GM18505 (cell line): ENCODE data around the gene NFE2L3.
"Not testable (repeated sequence)": the region's sequence is repeated elsewhere in the genome, so short reads cannot be mapped to it uniquely, and the experiment has no call there.

Experiments
- ATAC-seq: cut with Tn5 transposase; IDR thresholded peaks from one replicate; pipeline ENCODE4 v1.9.1; 2021; ENCODE audit not compliant: unreplicated experiment
- POLR2A ChIP-seq: IDR thresholded peaks from 4 replicates; pipeline ENCODE4 v1.6.1; 2011; ENCODE audit warnings: borderline replicate concordance; ENCODE audit not compliant: insufficient read depth, insufficient read length; ENCODE audit errors: extremely low read depth

NFE2L3 gene

DNA sequence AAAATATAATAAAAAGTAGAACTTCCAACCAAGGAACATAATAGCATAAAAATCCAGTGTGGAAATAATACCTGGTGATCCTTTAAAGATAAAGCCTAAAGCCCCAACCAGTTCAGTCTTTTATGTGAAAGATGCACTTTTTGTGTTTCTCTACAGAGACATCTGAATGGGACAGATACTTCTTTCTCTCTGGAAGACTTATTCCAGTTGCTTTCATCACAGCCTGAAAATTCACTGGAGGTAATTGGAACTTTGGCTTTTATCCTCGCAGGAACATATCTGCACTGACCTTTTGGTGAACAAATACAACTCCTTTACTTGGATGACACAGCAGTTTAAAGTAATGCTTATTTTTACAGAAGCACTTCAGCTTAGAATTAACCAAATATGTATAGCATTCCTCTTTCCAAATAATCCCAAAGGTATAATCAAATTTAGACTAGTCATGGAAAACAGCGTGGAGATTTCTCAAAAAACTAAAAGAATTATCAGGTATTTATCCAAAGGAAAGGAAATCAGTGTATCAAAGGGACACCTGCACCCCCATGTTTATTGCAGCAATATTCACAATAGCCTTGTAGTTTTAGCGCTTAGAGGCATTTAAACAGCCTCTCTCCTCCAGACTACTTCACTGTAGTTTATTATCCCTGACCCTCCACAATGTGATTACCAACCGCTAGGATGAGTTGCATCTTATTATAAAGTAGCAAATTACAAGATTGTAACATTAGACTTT is 31.7 kb downstream of the NFE2L3 start:
- no peak for ATAC-seq
- TF ChIP-seq POLR2A: no peak

DNA sequence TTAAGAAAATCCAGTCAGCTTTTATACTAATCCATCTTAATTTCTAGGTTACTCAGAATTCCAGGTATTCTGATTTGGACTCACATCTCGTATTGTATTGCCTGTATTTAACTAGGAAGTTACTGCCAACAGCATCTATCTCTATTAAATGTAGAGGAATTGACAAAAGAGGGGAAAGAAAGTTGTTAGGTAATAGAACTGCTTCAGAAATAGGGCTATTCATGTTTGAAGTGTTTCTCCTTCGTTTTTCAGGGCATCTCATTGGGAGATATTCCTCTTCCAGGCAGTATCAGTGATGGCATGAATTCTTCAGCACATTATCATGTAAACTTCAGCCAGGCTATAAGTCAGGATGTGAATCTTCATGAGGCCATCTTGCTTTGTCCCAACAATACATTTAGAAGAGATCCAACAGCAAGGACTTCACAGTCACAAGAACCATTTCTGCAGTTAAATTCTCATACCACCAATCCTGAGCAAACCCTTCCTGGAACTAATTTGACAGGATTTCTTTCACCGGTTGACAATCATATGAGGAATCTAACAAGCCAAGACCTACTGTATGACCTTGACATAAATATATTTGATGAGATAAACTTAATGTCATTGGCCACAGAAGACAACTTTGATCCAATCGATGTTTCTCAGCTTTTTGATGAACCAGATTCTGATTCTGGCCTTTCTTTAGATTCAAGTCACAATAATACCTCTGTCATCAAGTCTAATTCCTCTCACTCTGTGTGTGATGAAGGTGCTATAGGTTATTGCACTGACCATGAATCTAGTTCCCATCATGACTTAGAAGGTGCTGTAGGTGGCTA is 32.5 kb downstream of the NFE2L3 start:
- not testable (repeated sequence) for ATAC-seq

DNA sequence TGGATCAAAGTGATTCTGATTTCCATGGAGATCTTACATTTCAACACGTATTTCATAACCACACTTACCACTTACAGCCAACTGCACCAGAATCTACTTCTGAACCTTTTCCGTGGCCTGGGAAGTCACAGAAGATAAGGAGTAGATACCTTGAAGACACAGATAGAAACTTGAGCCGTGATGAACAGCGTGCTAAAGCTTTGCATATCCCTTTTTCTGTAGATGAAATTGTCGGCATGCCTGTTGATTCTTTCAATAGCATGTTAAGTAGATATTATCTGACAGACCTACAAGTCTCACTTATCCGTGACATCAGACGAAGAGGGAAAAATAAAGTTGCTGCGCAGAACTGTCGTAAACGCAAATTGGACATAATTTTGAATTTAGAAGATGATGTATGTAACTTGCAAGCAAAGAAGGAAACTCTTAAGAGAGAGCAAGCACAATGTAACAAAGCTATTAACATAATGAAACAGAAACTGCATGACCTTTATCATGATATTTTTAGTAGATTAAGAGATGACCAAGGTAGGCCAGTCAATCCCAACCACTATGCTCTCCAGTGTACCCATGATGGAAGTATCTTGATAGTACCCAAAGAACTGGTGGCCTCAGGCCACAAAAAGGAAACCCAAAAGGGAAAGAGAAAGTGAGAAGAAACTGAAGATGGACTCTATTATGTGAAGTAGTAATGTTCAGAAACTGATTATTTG is 33.3 kb downstream of the NFE2L3 start:
- TF ChIP-seq POLR2A: no peak
- ATAC-seq: no peak

DNA sequence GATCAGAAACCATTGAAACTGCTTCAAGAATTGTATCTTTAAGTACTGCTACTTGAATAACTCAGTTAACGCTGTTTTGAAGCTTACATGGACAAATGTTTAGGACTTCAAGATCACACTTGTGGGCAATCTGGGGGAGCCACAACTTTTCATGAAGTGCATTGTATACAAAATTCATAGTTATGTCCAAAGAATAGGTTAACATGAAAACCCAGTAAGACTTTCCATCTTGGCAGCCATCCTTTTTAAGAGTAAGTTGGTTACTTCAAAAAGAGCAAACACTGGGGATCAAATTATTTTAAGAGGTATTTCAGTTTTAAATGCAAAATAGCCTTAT is 33.8 kb downstream of the NFE2L3 start:
- TF ChIP-seq POLR2A: no peak
- no peak for ATAC-seq

DNA sequence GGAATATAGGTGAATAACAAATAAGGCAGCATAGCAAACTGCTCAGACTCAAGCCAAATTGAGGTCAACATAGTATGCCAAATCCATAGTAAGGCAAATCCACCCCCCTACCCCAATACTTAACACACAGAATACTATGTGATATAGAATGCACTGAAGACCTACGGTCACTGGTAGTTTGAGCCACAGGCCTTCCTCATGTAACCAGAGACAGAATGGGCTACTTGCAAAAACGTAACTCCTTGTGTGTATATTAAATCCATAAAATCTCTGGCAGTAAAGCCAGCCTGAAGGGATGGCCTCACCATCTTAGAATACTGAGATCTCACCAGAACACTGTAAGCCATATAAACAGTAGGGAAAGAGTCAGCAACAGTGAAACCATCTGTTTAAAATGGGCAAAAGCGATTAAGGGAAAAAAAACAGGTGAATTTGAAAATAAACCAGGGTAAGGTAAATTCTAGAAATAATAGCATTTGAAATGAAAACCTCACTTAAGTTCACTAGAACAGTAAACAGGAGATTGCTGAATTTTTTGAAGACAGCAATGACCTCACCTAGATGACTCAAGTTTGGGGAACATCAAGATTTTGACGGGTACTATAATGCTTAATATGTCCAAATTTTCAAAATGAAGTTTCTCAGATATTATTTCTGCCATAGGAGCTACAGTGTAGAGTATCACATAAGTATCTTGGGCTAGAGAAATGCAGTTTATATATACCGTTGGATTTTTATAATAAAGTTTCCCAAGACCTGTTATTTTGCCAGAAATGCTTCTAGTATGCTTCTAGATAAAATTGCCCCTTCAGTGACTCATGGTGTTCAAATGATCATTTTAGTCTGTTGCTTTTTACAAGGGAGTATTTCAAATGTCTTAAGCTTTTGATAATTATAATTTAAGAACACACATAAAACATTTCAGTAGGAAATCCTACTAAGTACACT is 34.6 kb downstream of the NFE2L3 start:
- peak; percentile 24 for TF ChIP-seq POLR2A
- no peak for ATAC-seq

DNA sequence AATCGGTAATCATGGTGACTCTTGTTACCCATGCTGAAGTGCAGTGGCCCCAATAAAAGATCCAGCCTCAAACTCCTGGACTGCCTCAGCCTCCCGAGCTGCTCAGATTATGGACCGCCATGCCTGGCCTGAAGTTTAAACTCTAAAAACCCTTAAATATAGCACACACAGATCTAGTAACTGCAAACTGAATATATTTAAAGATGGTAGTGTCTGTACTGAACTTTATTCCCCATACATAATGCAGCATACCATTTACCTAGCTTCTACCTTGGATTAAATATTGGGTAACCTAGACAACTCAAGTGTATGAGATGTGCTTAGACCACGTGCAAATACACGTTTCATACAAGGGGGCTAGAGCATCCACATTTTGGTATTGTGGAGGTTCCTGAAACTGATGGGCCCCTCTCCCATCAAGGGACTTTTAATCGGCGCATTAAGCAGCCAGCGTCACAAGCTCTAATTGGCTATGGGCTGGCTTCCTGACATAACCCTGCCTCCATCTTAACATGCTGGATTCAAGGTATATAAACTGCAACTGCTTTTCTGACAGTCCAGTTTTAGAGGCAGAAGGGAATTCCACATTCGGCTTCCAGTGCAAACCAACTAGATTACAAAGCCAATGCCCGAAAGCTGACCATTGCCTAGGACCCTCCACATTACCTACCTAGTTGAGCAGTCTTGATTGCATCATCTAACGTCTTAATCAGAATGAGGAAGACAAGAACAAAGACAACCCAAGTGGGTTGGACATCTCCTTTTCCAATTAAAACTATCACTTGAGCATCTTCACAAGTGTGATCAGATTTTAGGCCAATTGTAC is 35.6 kb downstream of the NFE2L3 start:
- ATAC-seq: no peak
- no peak for TF ChIP-seq POLR2A

DNA sequence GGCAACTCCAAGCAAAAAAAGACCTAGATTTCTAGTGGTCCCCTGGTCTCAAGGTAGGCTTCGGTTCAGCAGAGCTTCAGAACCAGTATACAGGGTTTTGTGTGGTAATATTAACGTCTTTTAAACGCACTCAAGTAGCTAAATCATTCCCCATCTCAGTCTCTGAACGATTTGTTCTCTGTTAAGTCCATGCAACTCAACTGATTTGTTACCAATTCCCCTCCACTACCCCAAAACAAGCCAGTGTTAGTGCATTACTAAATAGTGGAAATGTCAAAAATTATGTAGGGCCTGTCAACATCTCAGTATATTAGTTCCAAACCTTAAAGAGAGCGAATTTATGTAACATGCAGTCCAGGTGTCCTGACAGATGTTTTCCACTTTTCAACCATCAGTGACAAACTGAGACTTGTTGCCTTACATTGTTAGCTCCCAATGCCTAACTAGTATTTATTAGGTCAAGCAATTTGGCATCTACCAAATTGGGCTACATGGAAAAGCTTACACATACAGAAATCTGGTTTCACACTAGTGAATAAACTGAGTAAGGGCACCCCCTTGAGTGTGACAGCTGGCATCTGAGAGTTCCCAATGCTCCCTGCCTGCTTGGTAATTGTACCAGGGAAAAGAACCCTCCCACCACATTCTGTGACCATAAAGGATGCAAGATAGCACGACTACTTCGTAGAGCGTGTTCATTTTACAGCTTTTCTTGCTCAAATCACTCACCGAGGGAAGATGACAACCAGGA is 36.4 kb downstream of the NFE2L3 start:
- no peak for ATAC-seq
- no peak for TF ChIP-seq POLR2A

DNA sequence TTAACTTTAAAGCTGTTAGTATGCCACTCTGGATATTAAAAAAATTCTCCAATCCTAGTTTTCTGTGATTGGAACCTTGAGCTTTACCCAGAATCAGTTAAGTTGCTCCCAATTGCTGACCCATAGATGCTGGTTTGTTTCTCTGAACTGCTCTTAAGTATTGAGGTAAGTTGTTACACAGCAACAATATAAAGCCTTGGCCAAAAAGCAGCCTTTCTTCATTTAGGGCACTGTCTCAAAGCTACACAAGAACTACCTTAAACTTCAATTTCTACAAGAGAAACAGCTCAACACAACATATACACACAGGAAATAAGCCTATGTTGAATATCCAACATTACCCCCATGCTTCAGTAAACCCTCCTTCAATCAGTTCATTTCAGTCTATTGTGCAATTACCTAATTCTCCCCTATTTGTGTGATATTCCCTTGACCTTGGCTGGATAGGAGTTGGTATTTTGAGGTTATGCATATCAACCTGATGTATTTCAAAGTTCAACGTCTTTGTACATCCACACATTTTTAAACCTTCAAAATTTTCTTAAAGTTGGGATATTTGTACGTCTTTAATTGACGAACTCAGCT is 37.1 kb downstream of the NFE2L3 start:
- ATAC-seq: no peak
- no peak for TF ChIP-seq POLR2A

DNA sequence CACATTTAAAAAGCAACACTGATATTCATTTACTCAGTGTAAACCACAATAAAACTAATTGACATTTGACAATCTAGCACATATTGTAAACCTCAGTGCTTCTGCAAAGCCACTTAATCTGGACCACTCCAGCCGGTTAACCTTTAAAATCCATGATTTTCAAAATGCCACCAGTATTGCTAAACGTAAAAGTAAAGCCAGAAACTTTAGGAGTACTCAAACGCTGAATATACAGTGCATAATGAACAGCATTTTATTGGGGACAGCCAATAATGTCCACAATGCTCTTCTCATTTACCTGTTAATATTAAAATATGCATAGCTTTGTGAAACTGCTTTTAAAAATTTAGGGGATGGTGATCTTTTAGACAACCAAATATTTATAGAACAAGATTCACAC is 37.7 kb downstream of the NFE2L3 start:
- ATAC-seq: no peak
- TF ChIP-seq POLR2A: no peak

DNA sequence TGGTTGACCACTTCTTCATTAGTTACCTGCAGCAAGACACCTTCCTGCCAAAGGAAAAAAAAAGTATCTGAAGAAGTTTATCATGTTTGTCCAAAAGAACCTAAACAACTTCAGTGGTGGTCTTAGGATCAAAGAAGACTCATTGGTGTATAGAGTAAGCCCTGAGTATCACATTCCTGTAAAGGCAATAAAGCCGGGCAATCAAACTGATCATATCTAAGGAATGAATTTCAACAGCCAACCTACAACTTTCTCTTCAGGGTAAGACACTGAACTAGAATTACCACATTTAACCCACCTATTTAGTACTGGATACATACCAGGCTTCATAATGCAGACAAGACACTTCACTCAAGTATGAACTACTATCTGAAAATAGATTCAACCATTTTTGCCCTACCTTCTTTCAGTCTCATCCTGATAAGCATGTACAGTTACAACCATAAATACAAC is 38.4 kb downstream of the NFE2L3 start:
- TF ChIP-seq POLR2A: no peak
- ATAC-seq: no peak
